GM12878 (cell line): ENCODE data around the gene ITGA11. TPM values are rescaled to one million over a fixed set of nuclear protein-coding genes. Genes with fewer than 3 reads are reported as not detected.

Source experiments
- ATAC-seq: fragments of 200-7000 bp; cut with Tn5 transposase; 3 replicates; pipeline ENCODE4 v1.9.1; 2020; ENCODE audit warnings: mild to moderate bottlenecking, moderate library complexity
- BruUV-seq: library from RNA; stranded (reverse); fragments of 400-500 nt; replicated peaks from 2 replicates; lab custom pipeline; 2021; lab: Mats Ljungman, UMichigan
- CTCF ChIA-PET: fragments of 300-600 bp; sonication (Branson Sonifier 250); formaldehyde crosslinking; extraction: SDS; loops from one replicate; lab custom pipeline; 2021; ENCODE audit warnings: inconsistent platforms; lab: Yijun Ruan, JAX
- POLR2A ChIA-PET: fragments of 350-600 bp; formaldehyde crosslinking; extraction: SDS; loops from one replicate; lab custom pipeline; 2021; ENCODE audit warnings: inconsistent platforms; lab: Charles Lee
- RAD21 ChIA-PET: fragments of 300-600 bp; sonication (Branson Sonifier 250); formaldehyde crosslinking; loops from one replicate; lab custom pipeline; 2023; ENCODE audit warnings: antibody characterized with exemption; ENCODE audit not compliant: unreplicated experiment; lab: Charles Lee
- SMC1A ChIA-PET: fragments of 300-600 bp; sonication (Branson Sonifier 250); formaldehyde crosslinking; loops from one replicate; lab custom pipeline; 2023; ENCODE audit not compliant: unreplicated experiment, uncharacterized antibody; lab: Charles Lee
- DNase-seq: peaks from one replicate; pipeline ENCODE4 v3.0.0-alpha.2; 2011; ENCODE audit warnings: low read depth, low spot score
- FAIRE-seq: peaks from 3 replicates; lab custom pipeline; 2011; peaks lifted over from hg19 to GRCh38; lab: Jason Lieb, UNC
- H2AFZ ChIP-seq: 2 replicates; pipeline ENCODE4 v1.6.0; 2011; ENCODE audit warnings: low read depth, low read length, control low read depth; ENCODE audit not compliant: control insufficient read depth
- H3K27ac ChIP-seq: 2 replicates; pipeline ENCODE4 v1.5.1; 2011; ENCODE audit warnings: control low read depth; ENCODE audit not compliant: control insufficient read depth, insufficient read depth
- H3K27me3 ChIP-seq, 2 experiments: replicated peaks in 1 of 2; 2 replicates each; pipeline versions ENCODE4 v1.6.0 to v1.6.1; 2011; ENCODE audit warnings: low read length in 1 of 2; ENCODE audit not compliant: control insufficient read depth in 2 of 2, insufficient read depth in 2 of 2
- H3K36me3 ChIP-seq, 2 experiments: 2 replicates each; pipeline ENCODE4 v1.5.1; 2011; ENCODE audit warnings: low read length in 1 of 2; ENCODE audit not compliant: control insufficient read depth in 2 of 2, insufficient read depth in 2 of 2
- H3K4me1 ChIP-seq: 2 replicates; pipeline ENCODE4 v1.6.1; 2011; ENCODE audit warnings: mild to moderate bottlenecking, low read length, moderate library complexity, mixed read lengths; ENCODE audit not compliant: control insufficient read depth, insufficient read depth
- H3K4me2 ChIP-seq: 2 replicates; pipeline ENCODE4 v1.6.0; 2011; ENCODE audit warnings: control low read depth; ENCODE audit not compliant: control insufficient read depth, insufficient read depth
- H3K4me3 ChIP-seq: fragments of 200-600 bp; sonication (generic); 2 replicates; pipeline ENCODE4 v1.5.1; 2016
- H3K79me2 ChIP-seq: 2 replicates; pipeline ENCODE4 v1.6.0; 2011; ENCODE audit warnings: low read length; ENCODE audit not compliant: control insufficient read depth, insufficient read depth
- H3K9ac ChIP-seq: 2 replicates; pipeline ENCODE4 v1.8.0; 2011; ENCODE audit warnings: low read length, control low read depth, mixed read lengths; ENCODE audit not compliant: control insufficient read depth, insufficient read depth
- H3K9me3 ChIP-seq: replicated peaks from 3 replicates; pipeline ENCODE4 v1.5.1; 2011; ENCODE audit warnings: mild to moderate bottlenecking, low read length; ENCODE audit not compliant: control insufficient read depth, insufficient read depth
- H4K20me1 ChIP-seq: 2 replicates; pipeline ENCODE4 v1.6.0; 2011; ENCODE audit not compliant: control insufficient read depth, insufficient read depth
- ASH2L ChIP-seq: fragments of 300-600, 200-600 bp; sonication (generic); IDR thresholded peaks from 2 replicates; pipeline ENCODE4 v1.6.1; 2017; ENCODE audit warnings: low read depth, mild to moderate bottlenecking, borderline replicate concordance
- BACH1 ChIP-seq: fragments of 450-650 bp; IDR thresholded peaks from 2 replicates; pipeline ENCODE4 v1.6.1; 2017; ENCODE audit warnings: mild to moderate bottlenecking, borderline replicate concordance
- CBX3 ChIP-seq: fragments of 200-600 bp; sonication (generic); IDR thresholded peaks from 2 replicates; pipeline ENCODE4 v1.6.1; 2016; ENCODE audit warnings: low read depth, borderline replicate concordance
- CEBPB ChIP-seq, 2 experiments: fragments of 150-350 bp in 1 of 2; IDR thresholded peaks; 2 replicates each; pipeline ENCODE4 v1.6.1; 2012 to 2014; ENCODE audit warnings: low read depth in 2 of 2, low read length in 2 of 2, borderline replicate concordance in 1 of 2, inconsistent platforms in 1 of 2
- CHD2 ChIP-seq: IDR thresholded peaks from 2 replicates; pipeline ENCODE4 v1.6.1; 2011; ENCODE audit warnings: low read depth, low read length, improper control_type of control experiment, borderline replicate concordance
- CHD4 ChIP-seq: fragments of 200-600 bp; sonication (generic); IDR thresholded peaks from 2 replicates; pipeline ENCODE4 v1.6.1; 2016; ENCODE audit warnings: mild to moderate bottlenecking
- CREM ChIP-seq: IDR thresholded peaks from 2 replicates; pipeline ENCODE4 v1.6.1; 2014; ENCODE audit warnings: antibody characterized with exemption, low read depth
- IKZF2 ChIP-seq, 2 experiments: fragments of 450-650 bp; IDR thresholded peaks; 2 replicates each; pipeline ENCODE4 v1.6.1; 2017; ENCODE audit warnings: mild to moderate bottlenecking in 2 of 2, moderate library complexity in 2 of 2
- MEF2B ChIP-seq: fragments of 450-650 bp; IDR thresholded peaks from 2 replicates; pipeline ENCODE4 v1.6.1; 2018; ENCODE audit warnings: mild to moderate bottlenecking, moderate library complexity; ENCODE audit not compliant: partially characterized antibody, poor library complexity, severe bottlenecking
- POLR2A ChIP-seq: IDR thresholded peaks from 2 replicates; pipeline ENCODE4 v1.6.1; 2011; ENCODE audit warnings: low read depth, mild to moderate bottlenecking, low read length
- RAD51 ChIP-seq: fragments of 450-650 bp; IDR thresholded peaks from 2 replicates; pipeline ENCODE4 v1.6.1; 2016; ENCODE audit warnings: moderate library complexity, mild to moderate bottlenecking, inconsistent platforms
- RCOR1 ChIP-seq: conservative IDR thresholded peaks from 2 replicates; pipeline ENCODE4 v1.6.1; 2012; ENCODE audit warnings: low read depth, low read length, improper control_type of control experiment
- SREBF2 ChIP-seq: IDR thresholded peaks from 2 replicates; pipeline ENCODE4 v1.6.1; 2012; ENCODE audit warnings: mild to moderate bottlenecking, low read length
- SUZ12 ChIP-seq: fragments of 200-600 bp; sonication (generic); IDR thresholded peaks from one replicate; pipeline ENCODE4 v1.6.1; 2018; ENCODE audit warnings: antibody characterized with exemption, mild to moderate bottlenecking; ENCODE audit not compliant: unreplicated experiment
- TAF1 ChIP-seq: IDR thresholded peaks from 2 replicates; pipeline ENCODE4 v1.6.1; 2011; ENCODE audit warnings: mild to moderate bottlenecking, low read depth, low read length, borderline replicate concordance
- ZBED1 ChIP-seq: IDR thresholded peaks from 2 replicates; pipeline ENCODE4 v1.6.1; 2016; ENCODE audit warnings: borderline replicate concordance
- ZNF622 ChIP-seq: fragments of 450-650 bp; IDR thresholded peaks from 2 replicates; pipeline ENCODE4 v1.6.1; 2017; ENCODE audit warnings: mild to moderate bottlenecking, inconsistent platforms
- WGBS: methylation state at CpG from one replicate; pipeline ENCODE4 v1.1.6; 2016; ENCODE audit warnings: low lambda C conversion rate; ENCODE audit not compliant: insufficient replicate concordance, insufficient coverage; ENCODE audit errors: missing lambda C conversion rate; 5-methylcytosine and 5-hydroxymethylcytosine counted together
- in situ Hi-C: fragments of 300-500 bp; cut with MboI; formaldehyde crosslinking; loops from 9 replicates; pipeline ENCODE4 v1.14.3; 2018; ENCODE audit warnings: mixed read lengths
- intact Hi-C: fragments of 100-400 bp; cut with micrococcal nuclease; formaldehyde crosslinking; loops from one replicate; pipeline ENCODE4 v1.14.2; 2022; ENCODE audit not compliant: unreplicated experiment
- polyA plus RNA-seq, 11 experiments: library from polyadenylated mRNA; depleted of rRNA in 4 of 11; unstranded in 6 of 11; stranded (reverse) in 5 of 11; fragments of >200 nt; fragmentation: Nextera tagmentation in 4 of 11; fragmentation: Illumina TruSeq in 1 of 11; extraction: Ambion mirVana in 4 of 11; extraction: Trizol in 1 of 11; gene quantifications; 1 replicate in 1 of 11; 2 replicates in 10 of 11; pipeline versions ENCODE4 v1.2.1 to v1.2.3, GENCODE V29; 2011 to 2016; ENCODE audit warnings: inconsistent platforms in 2 of 11, missing spikeins in 2 of 11, low read depth in 1 of 11
- total RNA-seq, 4 experiments: library from RNA; depleted of rRNA in 3 of 4; stranded (reverse); fragments of >200 nt in 3 of 4; fragmentation: Illumina TruSeq in 1 of 4; extraction: Trizol in 1 of 4; gene quantifications; 2 replicates each; pipeline versions ENCODE4 v1.2.1 to v1.2.3, GENCODE V29; 2013 to 2021
- TF ChIP-seq, protein P1 (sequence below): fragments of 450-650 bp; IDR thresholded peaks from 2 replicates; pipeline ENCODE4 v1.6.1; 2017; ENCODE audit warnings: mild to moderate bottlenecking
- TF ChIP-seq, protein P2 (sequence below): fragments of 450-650 bp; IDR thresholded peaks from 2 replicates; pipeline ENCODE4 v1.6.1; 2017; ENCODE audit warnings: low read depth, mild to moderate bottlenecking, moderate library complexity

ITGA11 gene
- total and polyA plus RNA-seq, 10 of the 15 experiments (the other 5 are each of a cell fraction or from before 2014, with no cell fraction given), result under 0.01 to 0.36 (median 0.13) TPM; not detected in 1

DNA sequence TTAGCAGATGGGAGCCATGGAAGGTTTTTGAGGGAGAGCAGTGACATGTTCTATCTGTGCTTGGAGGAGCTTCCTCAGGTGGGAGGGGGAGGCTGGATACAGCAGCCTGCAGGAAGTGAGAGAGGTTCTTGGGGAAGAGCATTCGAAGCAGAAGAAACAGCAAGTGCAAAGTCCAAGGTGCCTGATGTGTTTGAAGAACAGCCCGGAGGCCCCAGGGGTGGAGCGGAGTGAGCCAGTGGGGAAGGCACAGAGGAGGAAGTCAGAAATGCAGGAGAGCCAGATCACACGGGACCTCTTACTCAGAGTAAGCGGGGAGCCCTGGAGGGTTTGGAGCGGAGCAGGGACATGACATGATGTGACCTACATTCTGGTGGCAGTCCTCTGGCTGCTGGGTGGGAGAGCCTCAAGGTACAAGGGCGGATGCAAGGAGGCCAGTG lies 10.8 kb downstream of the ITGA11 start:
- in situ Hi-C loops (no loop called here), intact Hi-C loops (no loop called here)
- ChIA-PET RAD21 (no interaction called here), CTCF (no interaction called here), POLR2A (no interaction called here), SMC1A (no interaction called here)
- H3K9ac ChIP-seq, result no peak overlapping the region
- H3K79me2 ChIP-seq, result no peaks in the 10 kb centered on the region
- no peaks in the 10 kb centered on the region; a peak in 1 of 4 replicates for H3K27me3 ChIP-seq
- no peaks in the 10 kb centered on the region for H3K9me3 ChIP-seq
- no peaks in the 10 kb centered on the region for H4K20me1 ChIP-seq
- no peak overlapping the region for H3K27ac ChIP-seq
- H3K4me3 ChIP-seq, result no peak overlapping the region
- no peak overlapping the region for H2AFZ ChIP-seq
- no TSS peak for BruUV-seq
- WGBS, result 55% methylated on average over 7 of the region's 7 CpGs
- no peak for DNase-seq
- H3K4me1 ChIP-seq, result no peaks in the 10 kb centered on the region
- no peak for ATAC-seq
- H3K4me2 ChIP-seq, result no peak overlapping the region
- no peaks in the 10 kb centered on the region for H3K36me3 ChIP-seq
- TF ChIP-seq ASH2L (no peak), RCOR1 (no peak), CEBPB (IDR thresholded peaks at IDR 0.05; ENCODE audit: borderline replicate concordance in 1 of 2, low read depth in 2 of 2, low read length in 2 of 2) (no peak), TAF1 (no peak), MEF2B (no peak), CHD2 (no peak), IKZF2 (IDR thresholded peaks at IDR 0.05) (no peak), CHD4 (no peak), BACH1 (no peak), CREM (no peak), CBX3 (no peak), ZBED1 (no peak), SREBF2 (no peak), SUZ12 (no peak), RAD51 (no peak), POLR2A (no peak), ZNF622 (no peak)
- TF ChIP-seq, protein P1, sequence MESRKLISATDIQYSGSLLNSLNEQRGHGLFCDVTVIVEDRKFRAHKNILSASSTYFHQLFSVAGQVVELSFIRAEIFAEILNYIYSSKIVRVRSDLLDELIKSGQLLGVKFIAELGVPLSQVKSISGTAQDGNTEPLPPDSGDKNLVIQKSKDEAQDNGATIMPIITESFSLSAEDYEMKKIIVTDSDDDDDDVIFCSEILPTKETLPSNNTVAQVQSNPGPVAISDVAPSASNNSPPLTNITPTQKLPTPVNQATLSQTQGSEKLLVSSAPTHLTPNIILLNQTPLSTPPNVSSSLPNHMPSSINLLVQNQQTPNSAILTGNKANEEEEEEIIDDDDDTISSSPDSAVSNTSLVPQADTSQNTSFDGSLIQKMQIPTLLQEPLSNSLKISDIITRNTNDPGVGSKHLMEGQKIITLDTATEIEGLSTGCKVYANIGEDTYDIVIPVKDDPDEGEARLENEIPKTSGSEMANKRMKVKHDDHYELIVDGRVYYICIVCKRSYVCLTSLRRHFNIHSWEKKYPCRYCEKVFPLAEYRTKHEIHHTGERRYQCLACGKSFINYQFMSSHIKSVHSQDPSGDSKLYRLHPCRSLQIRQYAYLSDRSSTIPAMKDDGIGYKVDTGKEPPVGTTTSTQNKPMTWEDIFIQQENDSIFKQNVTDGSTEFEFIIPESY, result no peak
- TF ChIP-seq, protein P2, sequence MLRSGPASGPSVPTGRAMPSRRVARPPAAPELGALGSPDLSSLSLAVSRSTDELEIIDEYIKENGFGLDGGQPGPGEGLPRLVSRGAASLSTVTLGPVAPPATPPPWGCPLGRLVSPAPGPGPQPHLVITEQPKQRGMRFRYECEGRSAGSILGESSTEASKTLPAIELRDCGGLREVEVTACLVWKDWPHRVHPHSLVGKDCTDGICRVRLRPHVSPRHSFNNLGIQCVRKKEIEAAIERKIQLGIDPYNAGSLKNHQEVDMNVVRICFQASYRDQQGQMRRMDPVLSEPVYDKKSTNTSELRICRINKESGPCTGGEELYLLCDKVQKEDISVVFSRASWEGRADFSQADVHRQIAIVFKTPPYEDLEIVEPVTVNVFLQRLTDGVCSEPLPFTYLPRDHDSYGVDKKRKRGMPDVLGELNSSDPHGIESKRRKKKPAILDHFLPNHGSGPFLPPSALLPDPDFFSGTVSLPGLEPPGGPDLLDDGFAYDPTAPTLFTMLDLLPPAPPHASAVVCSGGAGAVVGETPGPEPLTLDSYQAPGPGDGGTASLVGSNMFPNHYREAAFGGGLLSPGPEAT, result no peak
- no peak for FAIRE-seq
